Bronchial epithelial cell (primary cell): ENCODE results near the gene PARL. TPM values are rescaled to one million over a fixed set of nuclear protein-coding genes. Genes with fewer than 3 reads are reported as not detected.

Experiments used
- DNase-seq: peaks from one replicate; pipeline ENCODE4 v3.0.0-alpha.2; 2010; ENCODE audit warnings: low read depth
- FAIRE-seq: peaks from 2 replicates; lab custom pipeline; 2011; peaks lifted over from hg19 to GRCh38; lab: Jason Lieb, UNC
- H3K27me3 ChIP-seq: 2 replicates; pipeline ENCODE4 v1.5.1; 2011; ENCODE audit warnings: low read length; ENCODE audit not compliant: control insufficient read depth, insufficient read depth
- H3K36me3 ChIP-seq: 2 replicates; pipeline ENCODE4 v1.5.1; 2011; ENCODE audit warnings: low read length; ENCODE audit not compliant: control insufficient read depth, insufficient read depth
- H3K4me3 ChIP-seq: 2 replicates; pipeline ENCODE4 v1.5.1; 2011; ENCODE audit warnings: mild to moderate bottlenecking, low read depth, low read length, control low read depth
- CTCF ChIP-seq: IDR thresholded peaks from 2 replicates; pipeline ENCODE4 v1.5.1; 2011; ENCODE audit warnings: mild to moderate bottlenecking, moderate library complexity, low read length, control low read depth, inconsistent platforms; ENCODE audit not compliant: insufficient read depth, severe bottlenecking
- total RNA-seq: library from RNA; depleted of rRNA; stranded (reverse); fragments of >200 nt; gene quantifications from 2 replicates; pipeline ENCODE4 v1.2.1, GENCODE V29; 2014

The PARL gene
- total RNA-seq, 1 donor from 2014 or later = 75.6 TPM

DNA sequence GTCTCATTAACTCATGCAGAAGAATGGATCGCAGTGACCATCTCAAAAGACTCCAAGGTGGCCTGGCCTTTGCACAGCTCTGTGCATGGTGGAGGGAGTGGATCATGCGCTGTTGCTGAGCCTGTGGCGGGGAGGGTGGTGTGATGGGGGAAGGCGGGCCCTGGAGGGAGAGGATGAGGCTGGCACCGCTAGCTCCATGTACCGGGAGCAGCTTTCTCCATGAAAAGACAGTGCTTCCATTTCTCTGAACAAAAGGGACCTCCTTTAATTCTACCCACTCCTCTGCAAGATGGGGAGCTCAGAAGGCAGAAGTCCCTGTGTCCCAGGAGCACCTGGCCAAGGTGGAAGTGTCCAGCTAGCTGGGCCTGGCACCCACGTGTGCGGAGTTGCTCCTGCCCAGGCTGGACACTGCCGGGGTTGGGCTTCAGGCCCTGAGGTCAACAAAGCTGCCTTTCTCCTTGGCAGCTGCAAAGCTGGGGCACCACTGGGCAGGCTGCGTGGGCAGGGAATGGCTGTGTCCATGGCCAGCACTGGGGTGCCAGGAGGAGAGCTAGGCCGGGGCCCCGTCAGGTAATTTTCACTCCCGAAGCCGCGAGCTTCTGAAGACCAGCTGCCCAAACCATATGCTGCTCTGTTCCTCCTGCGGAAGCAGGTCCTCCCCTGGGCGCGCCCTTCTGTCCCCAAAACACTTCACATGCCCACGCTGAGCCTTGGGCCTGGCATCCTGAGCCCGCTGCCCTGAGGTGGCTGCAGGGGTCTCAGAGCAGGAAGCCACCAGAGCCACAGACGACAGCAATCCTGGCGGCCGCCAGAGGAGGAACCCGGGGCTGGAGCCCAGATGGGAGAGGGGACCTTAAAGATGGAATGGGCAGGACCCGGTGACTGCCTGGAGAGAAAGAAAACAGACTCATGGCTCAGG is 65.7 kb downstream of the PARL start:
- no peak for FAIRE-seq

DNA sequence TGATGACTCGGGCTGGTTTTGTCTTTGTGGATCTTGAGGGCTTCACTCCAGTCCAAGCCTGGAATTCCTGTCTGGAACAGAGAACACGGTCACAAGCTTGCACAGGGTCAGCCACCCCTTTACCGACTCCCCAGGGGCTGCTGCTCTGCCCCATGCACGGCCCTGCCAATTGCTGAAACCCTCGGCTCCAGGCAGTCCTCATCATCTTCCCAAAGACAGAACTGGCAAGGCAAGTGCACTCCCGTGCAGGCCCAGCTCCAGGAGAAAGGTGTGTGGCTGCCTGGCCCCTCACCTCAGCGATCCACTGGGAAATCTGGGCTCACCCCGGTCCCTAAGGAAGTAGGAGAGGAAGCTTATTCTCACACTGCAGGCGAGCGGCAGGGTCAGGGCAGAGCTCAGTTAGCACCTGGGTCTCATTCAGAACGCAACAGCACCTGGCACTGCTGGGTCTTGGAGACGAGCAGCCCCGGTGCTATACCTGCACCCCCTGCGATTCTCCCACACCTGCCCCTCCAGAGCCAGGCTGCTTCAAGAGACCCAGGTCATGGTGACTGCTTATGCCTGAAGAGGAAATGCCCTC is 66.5 kb downstream of the PARL start:
- Histone ChIP-seq H3K36me3 (no peaks in the 10 kb centered on the region), H3K4me3 (no peak overlapping the region), H3K27me3 (no peaks in the 10 kb centered on the region)
- FAIRE-seq (no peak), DNase-seq (no peak)
- no peak for TF ChIP-seq CTCF

More for the DNA sequence above, 65.7 kb downstream of the PARL start:
- H3K36me3 ChIP-seq = no peaks in the 10 kb centered on the region
- no peak for DNase-seq
- no peak overlapping the region for H3K4me3 ChIP-seq
- H3K27me3 ChIP-seq = no peaks in the 10 kb centered on the region
- no peak for TF ChIP-seq CTCF

- no peak for FAIRE-seq
- H3K4me3 ChIP-seq = no peak overlapping the region
- no peak for TF ChIP-seq CTCF
- DNase-seq = no peak
- no peaks in the 10 kb centered on the region for H3K36me3 ChIP-seq
- no peaks in the 10 kb centered on the region for H3K27me3 ChIP-seq
Observed at GRCh38 chr3:183817639-183818038, 67.0 kb downstream of the PARL start.

DNA sequence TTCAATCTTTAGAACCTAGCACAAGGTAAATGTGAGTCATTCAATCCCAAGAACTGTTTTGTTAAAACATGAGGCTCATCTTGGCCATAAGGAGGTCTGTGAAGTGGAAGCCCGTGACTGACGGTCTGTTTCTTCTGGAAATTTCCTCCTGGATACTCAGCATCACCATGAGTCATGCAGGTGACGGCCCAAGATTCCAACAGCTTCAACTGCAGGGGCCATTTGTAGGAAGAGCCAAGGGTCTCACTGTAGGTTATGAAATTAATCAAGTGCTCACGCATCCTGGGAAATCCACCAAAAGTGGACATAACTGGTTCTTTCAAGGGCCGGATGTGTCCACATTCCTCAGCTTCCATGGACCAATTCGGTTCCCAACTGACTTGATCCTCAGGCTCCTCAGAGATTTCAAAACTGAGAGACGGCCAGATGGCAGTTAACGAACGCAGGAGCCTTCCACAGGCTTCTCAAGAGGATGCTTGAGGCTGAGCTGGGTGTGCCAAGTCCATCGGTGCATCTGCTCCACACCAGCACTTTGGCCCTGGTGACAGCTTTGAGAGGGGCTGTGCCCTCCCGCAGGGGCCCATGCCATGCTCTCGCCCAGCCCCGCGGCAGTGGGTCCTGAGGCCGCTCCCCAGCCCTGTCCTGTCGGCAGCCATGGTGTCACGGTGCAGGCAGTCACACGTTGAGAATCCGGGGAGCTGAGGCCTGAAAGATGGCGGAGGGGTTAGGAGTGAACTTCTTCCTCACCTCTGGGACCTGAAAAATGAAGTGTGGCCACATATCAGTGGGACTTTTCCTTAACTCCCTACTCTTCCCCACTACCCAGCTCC is 67.8 kb downstream of the PARL start:
- no peaks in the 10 kb centered on the region for H3K27me3 ChIP-seq
- no peak overlapping the region for H3K4me3 ChIP-seq
- no peak for DNase-seq
- no peaks in the 10 kb centered on the region for H3K36me3 ChIP-seq
- no peak for TF ChIP-seq CTCF
- FAIRE-seq = no peak

GRCh38 chr3:183815951-183816475 is 68.7 kb downstream of the PARL start:
- FAIRE-seq (peak; percentile 66), DNase-seq (no peak)
- TF ChIP-seq CTCF = no peak
- no peak overlapping the region for H3K4me3 ChIP-seq
- no peaks in the 10 kb centered on the region for H3K27me3 ChIP-seq
- no peaks in the 10 kb centered on the region for H3K36me3 ChIP-seq
